Stimulated activated CD4-positive, alpha-beta T cell treated with anti-CD3 and anti-CD28 coated beads, Interleukin-4, amount 100 ng/mL, for 1 hour (primary cell): ENCODE results near the gene CD40.
A peak's percentile ranks its signal among the peaks of the same experiment; 100 is the strongest.

Source experiments
- DNase-seq: peaks from one replicate; pipeline ENCODE4 v3.0.0-alpha.2; 2020

The CD40 gene

DNA sequence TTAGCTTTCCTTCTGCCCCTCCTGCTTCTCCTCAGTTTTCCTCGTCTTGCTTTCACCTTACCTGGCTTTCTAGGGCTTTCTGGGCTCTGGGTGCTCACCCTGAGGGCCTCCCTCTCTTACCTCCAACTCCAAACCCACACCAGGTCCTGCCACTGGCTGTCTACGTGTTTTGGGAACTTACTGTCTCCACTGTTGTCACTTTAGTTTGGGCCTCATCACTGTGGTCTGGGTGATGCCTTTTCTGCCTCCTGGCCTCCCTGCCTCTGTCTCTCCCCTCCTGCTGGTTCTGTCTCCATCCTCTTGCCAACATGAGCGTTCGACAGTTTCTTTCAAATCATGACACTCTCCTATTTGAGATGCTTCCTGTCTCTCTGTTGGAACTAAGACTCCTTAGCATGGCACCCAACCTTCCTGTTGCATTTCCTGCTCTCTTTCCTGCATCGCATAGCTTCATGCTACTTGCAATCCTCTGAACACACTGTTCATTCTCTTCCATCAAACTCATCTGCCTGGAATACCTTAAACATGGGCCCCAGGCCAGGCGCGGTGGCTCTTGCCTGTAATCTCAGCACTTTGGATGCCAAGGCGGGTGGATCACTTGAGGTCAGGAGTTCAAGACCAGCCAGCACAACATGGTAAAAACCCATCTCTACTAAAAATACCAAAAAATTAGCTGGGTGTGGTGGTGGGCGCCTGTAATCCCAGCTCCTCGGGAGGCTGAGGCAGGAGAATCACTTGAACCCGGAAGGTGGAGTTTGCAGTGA is 5.5 kb downstream of the CD40 start:
- DNase-seq = no peak

GRCh38 chr20:46126440-46127056 is 8.4 kb downstream of the CD40 start:
- DNase-seq = no peak

DNA sequence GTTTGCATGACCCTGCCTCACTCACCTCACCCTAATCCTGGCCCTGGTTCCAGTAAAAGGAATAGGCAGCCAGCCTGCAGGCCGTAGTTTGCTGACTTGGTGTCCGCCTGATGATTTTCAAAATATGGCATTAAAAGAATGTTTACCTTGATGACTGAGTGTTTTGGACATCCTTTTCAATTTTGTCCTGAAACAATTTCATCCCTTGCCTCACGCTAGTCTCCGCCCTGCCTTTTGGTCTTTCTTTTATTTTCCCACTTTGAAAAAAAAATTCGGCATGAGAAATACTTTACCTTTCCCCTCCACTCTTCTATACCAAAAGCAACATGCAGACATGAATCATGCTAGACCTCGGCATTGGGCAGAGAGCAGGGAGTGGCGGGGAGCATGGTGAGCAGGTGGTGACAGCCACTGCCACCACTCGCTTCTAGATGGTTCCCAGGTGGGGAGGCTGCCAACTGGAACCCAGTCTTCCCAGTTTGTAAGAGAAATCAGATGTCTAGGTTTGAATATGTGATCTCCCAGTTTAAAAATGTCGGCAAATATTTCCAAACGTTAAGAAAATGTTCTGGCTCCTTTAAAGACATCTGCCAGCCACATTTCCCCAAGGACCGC is 9.4 kb downstream of the CD40 start:
- no peak for DNase-seq

GRCh38 chr20:46128310-46129151 is 10.4 kb downstream of the CD40 start:
- no peak for DNase-seq

GRCh38 chr20:46129955-46130481 is 11.9 kb downstream of the CD40 start:
- DNase-seq = no peak

GRCh38 chr20:46130534-46130933 is 12.4 kb downstream of the CD40 start:
- no peak for DNase-seq

DNA sequence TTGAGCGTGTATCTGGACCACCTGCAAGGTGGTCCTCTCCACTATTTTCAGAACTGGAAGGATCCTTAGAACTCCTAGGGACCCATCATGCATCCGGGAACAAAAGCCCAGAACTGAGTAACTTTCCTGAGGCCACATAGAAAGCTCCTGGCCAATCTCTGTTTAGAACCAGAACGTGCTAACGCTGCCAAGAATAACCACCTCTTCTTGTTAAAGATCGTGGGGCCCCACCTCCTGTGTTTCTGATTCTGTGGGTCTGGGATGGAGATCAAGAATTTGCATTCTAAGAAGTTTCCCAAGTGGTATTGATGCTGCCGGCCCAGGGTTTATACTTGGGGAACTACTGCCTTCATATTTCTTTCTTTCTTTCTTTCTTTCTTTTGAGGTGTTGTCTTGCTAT is 13.3 kb downstream of the CD40 start:
- DNase-seq = no peak

DNA sequence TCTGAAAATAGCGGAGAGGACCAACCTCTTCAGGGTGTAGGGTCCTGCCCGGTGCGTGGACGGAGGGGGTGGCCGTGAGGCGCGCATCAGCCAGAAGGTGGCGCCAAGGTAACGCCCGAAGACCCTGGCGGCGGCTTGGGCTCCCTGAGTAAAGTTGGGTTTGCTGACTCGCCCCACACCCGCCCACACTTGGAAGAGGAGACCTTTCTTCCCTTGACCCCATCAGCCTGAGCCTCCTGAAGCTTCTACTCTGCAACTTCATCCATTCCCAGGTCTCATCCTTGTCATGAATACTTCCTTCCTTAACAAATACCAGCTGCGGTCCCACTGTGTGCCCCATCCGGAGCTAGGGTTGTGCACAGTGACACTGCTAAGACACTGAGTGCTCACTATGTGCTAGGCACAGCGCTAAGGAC is 14.6 kb downstream of the CD40 start:
- DNase-seq = peak; percentile 60

DNA sequence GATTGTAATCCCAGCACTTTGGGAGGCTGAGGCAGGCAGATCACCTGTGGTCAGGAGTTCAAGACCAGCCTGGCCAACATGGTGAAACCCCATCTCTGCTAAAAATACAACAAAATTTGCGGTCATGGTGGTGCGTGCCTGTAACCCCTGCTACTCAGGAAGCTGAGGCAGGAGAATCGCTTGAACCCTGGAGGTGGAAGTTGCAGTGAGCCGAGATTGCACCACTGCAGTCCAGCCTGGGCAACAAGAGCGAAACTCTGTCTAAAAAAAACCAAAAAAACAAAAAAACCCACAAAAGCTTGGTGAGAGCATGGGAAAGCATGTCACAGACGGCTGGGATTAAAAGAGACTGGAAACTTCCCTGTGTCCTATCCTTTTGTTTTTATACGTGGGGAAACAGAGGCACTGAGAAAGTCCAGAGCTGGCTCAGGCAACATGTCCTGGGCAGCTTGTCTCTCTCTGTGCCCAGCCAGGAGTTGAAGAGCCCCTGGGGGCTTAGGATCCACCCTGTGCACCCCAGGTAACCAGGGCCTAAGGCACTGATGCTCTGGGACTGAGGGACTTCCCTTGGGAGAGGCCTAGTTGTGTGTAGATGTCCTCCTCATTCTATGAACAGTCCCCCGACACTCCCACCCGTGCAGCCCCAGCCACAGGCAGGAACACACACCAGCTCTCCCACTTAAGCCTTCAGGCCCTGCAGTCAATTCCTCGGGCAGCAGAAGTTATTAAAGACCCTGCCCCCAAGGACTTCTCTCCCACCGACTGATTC is 16.0 kb downstream of the CD40 start:
- DNase-seq = no peak

- no peak for DNase-seq
Observed at GRCh38 chr20:46134716-46135115, 16.6 kb downstream of the CD40 start.

- DNase-seq = no peak
Observed at GRCh38 chr20:46135856-46136633, 17.9 kb downstream of the CD40 start.

GRCh38 chr20:46137816-46138215 is 19.7 kb downstream of the CD40 start:
- DNase-seq = no peak

GRCh38 chr20:46139266-46139889 is 21.3 kb downstream of the CD40 start:
- DNase-seq = no peak

DNA sequence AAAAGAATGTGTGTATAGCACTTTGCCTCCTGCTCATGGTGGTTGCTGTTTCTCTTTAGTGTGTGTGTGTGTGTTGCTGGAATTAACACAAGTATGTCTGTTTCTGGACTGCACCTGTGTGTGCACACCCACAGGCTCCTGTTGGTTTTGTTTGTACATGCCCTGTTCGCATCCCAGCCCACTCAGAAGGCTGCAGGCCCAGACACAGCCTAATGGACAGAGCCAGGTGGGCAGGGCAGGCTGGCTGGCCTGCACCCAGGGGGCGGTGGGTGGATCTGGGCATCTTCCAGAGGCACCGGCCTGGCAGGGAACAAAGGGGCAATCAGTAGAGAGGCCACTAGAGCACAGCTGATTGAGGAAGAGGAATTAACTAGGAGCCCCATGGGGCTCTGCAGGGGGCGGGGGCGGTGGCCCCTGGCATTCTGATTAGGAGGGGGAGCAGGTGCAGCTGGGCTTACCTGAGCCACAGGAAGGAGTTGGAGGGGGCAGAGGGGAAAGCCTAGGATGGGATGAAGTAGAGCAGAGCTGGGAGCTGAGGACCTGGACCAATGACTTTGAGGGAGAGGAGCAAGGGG is 21.9 kb downstream of the CD40 start:
- no peak for DNase-seq

- no peak for DNase-seq
Observed at GRCh38 chr20:46142124-46142523, 24.0 kb downstream of the CD40 start.

- no peak for DNase-seq
Observed at GRCh38 chr20:46144432-46145025, 26.4 kb downstream of the CD40 start.

DNA sequence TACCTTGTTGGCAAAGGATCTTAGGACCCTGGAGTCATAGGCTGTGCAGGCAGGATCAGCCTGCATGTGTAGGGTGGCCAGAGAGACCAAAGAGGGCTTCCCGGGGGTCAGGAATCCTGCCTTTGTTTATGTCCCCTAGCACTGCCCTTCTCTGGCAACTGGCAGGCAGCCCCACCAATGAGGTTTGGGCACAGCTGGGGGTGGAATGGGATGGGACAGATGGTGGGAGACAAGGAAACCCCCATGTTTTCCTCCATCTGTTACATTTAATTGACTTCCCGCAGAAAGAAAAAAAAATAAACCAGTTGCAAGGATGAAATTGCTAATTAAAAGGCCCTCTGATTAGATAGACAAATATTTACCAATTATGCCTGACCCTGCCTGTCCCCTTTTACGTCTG is 27.6 kb downstream of the CD40 start:
- no peak for DNase-seq

GRCh38 chr20:46148313-46149208 is 30.4 kb downstream of the CD40 start:
- no peak for DNase-seq

DNA sequence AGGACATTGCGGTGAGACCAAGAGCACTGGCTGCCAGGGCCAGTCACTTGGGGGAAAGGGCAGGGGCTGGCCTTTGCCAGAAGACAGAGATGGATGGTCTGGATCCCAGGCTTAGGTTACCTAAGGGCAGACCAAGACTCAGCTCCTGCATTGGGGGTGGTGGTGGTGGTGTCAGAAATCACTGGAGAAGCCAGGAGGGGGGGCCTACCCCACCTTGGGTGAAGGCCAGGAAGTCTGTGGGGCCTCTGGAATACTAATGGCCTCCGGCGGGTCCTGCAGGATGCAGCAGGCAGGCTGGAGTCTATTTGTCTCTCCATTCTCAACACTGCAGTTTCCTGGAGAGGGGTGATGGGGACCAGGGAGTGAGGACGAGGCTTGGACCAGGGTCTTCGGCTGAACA is 32.8 kb downstream of the CD40 start:
- no peak for DNase-seq
